SIG-M5 (cell line): ENCODE measurements around the gene SEC31A.
"Not testable (repeated sequence)": the region's sequence is repeated elsewhere in the genome, so short reads cannot be mapped to it uniquely, and the experiment has no call there.

Experiments used
- DNase-seq: peaks from one replicate; lab custom pipeline; 2025; lab: John Stamatoyannopoulos, UW

Gene SEC31A

DNA sequence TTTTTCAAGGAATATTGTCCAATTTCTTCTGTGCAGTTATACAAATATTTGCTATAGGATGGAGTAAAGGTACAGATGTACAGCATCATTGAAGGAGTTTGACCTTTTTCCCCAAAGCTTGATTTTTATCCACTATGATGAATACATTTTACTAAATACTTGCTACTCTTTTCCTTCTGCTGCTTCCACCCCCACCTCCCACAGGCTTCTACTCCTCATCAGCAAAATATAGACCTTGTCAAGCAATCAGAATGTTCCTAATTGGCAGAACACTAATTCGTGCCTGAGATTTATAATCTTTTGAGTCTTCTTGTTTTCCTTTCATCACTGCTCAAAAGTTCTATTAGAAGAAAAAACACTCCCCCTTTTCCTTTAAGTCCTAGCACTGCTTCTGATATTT lies 5.8 kb upstream of the SEC31A start:
- no peak for DNase-seq

DNA sequence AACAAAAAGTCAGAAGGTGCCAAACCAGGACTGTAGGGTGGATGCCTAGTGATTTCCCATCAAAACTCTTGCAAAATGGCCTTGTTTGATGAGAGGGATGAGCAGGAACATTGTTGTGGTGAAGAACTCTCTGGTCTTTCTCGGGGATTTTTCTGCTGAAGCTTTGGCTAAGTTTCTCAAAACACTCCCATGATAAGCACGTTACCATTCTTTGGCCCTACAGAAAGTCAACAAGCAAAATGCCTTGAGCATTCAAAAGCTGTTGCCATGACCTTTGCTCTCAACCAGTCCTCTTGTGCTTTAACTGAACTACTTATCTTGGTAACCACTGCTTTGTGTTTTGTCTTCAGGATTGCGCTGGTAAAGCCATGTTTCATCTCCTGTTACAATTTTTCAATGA lies 3.0 kb upstream of the SEC31A start:
- DNase-seq: no peak

DNA sequence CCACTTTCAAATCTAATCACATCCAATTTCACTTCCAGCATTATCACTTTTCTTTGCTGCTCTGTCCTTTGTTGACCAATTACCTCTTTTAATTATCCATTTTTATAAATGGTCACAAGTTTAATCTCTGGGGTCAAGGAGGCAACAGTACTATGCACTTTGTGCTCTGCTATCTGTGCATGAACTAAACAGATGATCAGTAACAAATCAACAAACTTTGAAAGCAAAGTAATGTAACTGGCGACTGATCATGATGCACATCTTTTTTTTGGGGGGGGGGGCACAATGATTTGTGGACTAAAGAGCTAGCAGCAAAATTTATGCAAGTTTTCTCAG lies 1.5 kb upstream of the SEC31A start:
- no peak for DNase-seq

DNA sequence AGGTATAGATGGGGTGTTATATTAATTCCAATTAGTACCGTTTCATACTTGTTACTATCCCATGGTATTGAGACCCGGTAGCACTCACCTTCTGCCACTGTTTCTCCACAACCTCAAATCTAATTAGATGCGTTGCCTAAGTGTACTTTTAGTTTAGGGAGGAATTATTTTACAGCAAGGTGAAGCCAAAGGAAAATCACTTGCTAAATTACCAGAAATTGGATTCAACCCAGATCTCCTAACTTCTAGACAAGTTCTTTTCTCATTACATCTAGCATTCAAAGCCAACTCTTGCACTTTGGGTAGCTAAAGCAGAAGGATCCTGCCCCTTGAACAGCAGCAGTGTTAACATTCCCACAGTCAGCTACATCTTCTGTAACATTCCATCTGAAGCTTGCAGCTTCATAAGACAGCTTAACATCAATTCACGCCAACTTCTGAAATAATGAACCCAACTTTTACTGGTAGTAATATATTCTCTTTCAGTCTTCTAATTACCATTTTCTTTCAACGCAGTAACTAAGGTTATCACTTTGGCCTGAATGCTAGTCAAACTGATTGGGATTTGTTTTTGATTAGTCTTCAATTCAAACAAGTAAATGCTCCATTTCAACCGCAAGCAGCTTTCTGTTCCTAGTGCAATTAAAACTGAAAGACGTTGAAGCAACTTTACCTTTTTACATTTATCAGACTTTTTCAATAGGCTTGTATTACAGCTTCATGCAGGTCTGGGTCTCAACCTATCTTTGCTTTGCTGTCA lies 934 bp upstream of the SEC31A start:
- no peak for DNase-seq

DNA sequence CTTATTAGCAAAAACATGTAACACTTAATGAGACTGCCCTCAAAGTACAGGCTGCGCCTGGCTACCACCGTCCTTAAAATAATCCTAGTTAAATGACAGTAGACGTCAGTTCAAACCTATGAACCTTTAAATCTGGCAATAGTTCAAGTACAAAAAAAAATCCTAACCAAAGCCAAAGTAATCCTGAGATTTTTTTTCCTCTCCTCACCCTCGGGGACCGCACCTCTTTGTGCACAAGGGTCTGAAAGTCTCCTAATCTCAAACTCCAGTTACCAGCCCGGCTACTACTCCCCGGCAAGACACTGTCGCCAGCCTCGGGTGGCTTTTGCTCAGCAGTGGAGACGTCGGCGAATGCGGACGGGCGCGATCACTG lies 439 bp downstream of the SEC31A start:
- DNase-seq: no peak

DNA sequence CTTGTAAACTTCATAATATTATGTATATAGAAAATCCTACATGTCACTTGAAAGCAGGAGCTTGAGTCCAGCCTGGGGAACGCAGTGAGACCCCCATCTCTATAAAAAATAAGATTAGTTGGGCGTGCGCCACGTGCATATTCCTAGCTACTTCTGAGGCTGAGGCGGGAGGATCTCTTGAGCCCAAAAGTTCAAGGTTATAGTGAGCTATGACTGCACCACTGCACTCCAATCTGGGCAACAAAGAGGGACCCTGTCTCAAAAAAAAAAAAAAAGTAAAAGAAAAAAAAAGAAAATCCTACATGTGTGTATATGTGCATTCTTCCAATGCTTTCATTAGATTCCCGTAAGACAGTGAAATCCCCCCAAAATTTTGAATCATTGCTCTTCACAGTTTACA lies 1.7 kb downstream of the SEC31A start:
- DNase-seq: no peak

DNA sequence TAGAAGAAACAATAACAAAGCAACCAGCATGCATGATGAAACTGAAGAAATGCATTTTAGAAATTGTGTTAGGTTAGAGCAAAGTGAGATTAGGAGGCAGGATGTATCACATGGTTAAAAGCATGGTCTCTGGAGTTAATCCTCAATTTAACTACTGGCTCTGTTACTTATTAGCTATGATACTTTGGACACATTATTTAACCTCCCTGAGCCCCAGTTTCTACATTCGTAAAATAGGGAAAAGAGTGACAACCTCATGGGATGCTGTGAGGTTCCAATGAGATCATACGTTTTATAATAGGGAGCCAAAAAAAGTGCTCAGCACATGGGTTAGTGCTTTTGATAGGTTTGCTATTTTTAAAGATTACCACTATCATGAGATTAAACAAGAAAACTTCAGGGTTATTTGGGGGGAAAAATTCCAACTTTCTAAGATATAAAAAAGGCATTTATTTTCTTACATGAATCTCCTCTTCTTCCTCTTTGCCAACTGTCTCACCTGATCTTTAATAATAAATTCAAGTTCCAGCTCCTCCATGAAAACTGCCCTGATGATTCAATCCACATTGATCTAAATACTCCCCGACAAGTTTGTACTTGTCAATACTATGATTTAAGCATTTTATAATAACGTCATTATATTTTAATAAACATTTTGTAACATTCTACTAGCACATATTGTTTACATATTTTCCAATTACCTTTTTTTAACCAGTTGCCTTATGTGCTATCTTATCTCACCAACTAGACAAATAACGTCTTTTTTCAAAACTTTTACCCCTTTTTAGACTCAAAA lies 4.6 kb downstream of the SEC31A start:
- DNase-seq: no peak

DNA sequence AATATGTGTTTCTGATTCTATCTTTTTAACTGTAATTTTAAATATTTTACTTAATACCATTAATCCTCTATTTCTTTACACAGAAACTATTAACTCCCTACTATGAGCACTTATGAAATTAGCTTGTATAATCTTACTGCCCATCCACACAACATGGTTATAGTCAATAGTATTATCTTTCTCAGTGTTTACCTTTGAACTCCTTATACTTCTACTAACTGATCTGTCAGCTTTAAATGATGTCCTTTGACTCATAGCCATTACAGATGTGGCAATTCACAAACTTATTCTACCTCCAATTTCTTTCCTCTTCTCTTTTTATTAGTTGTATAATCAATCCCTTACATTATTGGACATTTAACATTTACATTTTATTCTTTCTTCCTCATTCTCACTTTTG lies 5.5 kb downstream of the SEC31A start:
- no peak for DNase-seq

DNA sequence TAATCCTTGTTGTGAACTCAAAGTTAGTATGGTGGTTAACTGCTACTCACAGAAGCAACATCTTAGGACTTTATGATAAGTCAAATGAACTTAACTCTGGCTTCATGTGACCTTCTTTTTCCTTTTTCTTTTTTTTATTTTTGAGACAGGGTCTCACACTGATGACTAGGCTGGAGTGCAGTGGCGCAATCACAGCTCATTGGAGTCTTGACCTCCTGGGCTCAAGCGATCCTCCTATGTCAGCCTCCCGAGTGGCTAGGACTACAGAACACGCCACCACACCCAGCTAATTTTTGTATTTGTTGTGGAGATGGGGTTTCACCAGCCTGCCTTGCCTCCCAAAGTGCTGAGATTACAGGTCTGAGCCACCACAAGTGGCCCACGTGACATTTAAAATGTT lies 22.4 kb downstream of the SEC31A start:
- DNase-seq: no peak

DNA sequence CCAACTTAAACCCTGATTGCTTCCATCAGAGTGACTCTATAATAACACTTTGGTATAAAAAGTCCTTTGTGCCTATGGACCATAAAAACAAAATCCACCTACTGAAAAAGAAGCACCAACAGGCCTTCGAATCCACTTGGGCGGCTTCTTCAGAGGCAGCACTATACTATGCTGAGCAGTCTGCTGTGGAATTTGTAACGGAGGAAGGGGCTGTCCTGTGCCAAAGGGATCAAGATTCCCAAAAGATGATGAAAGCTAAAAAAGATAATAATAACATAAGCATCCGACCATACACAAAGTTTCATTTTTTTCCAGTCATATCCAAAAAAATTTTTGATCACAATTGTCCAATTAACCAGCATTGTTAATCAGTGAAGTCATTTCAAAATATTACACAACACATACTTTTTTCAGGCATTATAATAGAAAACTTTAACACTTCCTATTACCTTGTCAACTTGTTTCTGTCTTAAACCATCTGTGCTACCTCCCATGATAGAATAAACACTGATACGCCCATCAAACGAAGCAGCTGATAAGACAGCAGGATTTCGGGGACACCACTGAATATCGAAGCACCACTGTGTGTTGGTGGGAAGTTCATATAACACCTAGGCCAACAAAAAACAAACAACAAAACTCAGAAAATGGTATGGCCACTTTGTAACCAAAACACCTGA lies 24.1 kb downstream of the SEC31A start:
- DNase-seq: no peak

DNA sequence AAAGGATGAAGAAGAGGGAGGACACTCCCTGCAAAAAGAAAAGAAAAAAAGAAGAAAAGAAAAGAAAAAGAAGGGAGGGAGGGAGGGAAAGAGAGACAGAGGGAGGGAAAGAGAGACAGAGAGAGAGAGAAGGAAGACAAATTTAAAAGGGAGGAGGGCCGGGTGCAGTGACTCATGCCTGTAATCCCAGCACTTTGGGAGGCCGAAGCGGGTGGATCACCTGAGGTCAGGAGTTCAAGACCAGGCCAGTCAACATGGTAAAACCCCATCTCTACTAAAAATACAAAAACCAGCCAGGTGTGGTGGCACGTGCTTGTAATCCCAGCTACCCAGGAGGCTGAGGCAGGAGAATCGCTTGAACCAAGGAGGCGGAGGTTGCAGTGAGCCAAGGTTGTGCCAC lies 24.9 kb downstream of the SEC31A start:
- DNase-seq: not testable (repeated sequence)

DNA sequence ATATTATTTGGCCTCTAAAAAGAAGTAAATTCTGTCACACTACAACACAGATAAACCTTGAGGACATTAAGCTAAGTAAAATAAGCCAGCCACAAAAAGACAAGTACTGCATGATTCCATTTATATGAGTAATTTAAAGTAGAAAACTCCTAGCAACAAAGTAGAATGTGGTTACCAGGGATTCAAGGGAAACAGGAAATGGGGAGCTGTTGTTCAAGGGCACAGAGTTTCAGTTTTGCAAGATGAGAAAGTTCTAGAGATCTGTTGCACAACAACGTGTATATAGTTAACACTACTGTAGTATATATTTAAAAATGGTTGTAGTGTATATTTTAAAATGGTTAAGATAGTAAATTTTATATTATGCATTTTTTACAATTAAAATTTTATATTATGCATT lies 25.4 kb downstream of the SEC31A start:
- DNase-seq: peak; percentile 68

DNA sequence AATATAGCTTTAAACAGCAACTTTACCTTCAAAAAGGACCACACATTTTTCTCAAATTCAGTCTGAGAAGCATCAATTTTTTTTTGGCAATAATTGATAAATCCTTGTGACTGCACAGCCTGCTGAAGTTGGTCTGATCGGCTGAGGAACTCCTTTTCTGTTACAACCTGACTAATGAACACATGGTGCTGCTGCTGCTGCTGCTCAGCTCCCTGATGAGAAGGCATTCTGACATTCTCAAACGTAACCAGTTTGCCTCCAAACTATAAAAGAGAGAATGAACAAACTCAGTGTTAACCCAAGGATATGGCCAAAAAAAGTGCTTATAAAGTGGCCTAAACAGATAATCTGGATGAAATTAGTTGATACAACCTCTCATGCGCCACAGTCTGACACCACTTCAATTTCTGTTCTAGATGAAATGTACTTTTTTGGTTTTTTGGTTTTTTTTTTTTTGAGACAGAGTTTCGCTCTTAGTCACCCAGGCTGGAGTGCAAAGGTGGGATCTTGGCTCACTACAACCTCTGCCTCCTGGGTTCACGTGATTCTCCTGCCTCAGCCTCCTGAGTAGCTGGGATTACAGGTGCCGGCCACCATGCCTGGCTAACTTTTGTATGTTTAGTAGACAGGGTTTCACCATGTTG lies 26.5 kb downstream of the SEC31A start:
- no peak for DNase-seq

DNA sequence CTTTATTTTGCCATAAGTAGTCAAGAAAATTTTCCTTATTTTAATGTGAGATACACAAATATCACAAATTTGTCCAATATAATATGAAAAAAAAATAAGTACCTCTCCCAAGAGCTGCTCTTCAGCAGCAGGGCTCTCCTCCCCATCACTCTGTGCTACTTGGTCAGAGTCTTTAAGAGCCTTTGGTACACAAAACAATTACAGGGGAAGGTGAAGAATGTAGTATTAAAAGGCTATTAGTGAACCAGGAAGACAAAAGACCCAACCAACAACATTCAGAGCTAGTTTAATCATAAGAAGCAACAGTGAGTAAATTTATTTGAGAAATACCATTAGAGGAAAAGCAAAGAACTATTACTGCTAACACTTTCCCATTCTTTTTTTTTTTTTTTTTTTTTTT lies 29.4 kb downstream of the SEC31A start:
- DNase-seq: no peak

DNA sequence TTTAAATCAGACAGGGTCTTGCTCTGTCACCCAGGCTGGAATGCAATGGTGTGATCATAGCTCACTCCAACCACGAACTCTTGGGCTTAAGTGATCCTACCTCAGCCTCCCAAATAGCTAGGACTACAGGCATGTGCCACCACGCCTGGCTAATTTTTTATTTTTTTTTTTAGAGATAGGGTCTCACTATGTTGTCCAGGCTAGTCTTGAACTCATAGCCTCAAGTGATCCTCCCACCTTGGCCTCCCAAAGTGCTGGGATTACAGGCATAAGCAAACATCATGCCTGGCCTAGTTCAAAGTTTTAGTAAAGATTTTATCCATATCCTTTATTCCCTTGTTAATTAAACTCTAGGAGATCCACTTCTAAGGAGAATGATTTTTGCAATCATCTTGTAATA lies 30.5 kb downstream of the SEC31A start:
- DNase-seq: not testable (repeated sequence)

DNA sequence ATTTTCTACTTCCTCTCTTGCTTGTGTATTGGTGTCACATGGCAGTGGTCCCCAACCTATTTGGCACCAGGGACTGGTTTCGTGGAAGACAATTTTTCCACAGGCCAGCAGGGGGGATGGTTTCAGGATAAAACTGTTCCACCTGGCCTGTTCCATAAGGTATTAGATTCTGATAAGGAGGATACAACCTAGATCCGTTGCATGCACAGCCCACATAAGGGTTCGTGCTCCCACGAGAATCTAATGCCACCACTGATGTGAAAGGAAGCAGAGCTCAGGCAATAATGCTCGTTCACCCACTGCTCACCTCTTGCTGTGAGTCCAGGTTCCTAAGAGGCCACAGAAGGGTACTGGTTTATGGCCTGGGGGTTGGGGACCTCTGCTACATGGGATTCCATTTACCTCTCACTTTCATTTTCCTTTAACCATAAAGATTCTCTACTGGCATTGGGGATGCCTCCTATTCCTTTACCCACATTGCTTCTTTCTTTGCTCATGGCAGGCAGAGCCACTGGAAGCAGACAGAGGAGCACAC lies 38.1 kb downstream of the SEC31A start:
- DNase-seq: no peak

DNA sequence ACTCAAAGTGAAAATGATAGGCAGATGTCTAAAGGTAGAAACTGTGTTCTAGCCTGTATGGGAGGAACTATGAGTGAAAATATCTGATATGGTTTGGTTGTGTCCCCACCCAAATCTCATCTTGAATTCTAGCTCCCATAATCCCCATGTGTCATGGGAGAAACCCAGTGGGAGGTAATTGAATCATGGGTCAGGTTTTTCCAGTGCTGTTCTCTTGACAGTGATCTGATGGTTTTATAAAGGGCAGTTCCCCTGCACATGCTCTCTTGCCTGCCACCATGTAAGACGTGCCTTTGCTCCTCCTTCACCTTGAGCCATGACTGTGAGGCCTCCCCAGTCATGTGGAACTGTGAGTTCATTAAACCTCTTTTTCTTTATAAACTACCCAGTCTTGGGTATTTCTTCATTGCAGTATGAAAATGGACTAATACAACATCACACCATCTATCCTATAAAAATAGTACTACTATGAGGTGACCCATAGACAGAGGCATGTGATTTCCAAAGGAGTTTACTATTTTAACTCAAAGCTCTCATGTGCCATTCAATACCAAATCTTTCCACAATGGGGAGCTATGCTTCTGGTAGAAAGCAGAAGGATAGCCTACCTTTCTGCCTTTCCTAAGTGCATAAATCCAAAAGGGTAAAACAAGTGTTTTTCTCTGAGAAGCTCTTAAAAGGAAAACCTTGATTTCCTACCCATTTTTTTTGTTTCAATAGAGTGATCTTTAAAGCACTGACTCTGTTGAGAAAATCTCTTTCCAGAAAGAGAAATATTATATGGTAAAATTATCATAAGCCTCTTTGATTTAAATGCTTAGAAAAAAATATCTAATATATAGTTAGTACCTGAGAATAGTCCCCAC lies 38.8 kb downstream of the SEC31A start:
- no peak for DNase-seq

DNA sequence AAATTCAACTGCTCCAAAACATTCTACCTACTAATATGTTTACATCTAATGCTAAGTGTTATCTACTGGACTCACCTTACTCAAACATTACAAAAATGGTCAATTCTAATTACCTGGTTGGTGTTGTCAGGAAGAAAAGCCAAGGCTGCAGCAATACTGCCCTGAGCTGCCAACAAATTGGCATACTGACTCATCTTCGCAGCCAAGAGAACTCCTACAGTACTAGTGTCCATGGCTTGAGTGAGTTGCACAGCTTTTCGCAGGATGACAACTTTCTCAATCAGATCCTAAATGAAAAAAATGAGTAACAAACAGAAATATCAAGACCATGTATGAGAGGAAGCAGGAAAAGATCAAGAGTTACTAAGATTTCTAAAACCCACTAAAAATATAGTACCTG lies 39.6 kb downstream of the SEC31A start:
- DNase-seq: no peak

DNA sequence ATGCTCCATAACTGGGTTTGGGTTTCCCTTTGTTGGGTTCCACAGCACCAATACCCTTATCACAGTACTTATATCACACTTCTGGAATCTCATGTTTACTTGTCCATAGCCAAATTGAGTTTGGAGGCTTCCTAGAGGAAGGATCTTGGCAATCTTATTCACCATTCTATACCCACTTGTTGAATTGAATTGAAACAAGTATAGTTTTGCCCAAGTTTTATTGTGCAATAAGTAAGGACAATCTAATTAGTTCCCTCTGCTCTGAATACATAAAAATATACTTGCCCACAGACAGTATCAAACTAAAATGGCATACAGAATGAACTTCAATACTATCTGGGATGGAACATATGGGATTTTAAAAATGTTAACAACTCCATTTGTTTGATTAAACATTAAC lies 40.3 kb downstream of the SEC31A start:
- DNase-seq: no peak

DNA sequence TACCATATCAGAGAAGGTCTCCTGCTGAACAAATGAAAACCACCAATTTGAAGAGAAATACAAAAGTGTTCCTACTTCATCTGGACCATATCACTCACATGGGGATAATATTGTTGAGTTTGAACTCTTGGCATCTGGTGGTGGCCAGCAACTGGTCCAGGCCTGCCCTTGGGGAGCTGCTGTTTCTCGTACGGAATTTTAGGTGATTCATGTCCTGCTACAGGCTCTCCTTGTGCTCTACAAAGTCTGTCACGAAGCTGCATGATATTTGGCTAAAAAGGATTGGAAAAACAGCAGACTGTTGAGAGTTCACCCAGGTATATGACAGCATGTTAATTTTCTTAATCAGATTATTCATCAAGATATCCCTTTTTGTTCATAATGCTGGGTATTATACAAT lies 42.2 kb downstream of the SEC31A start:
- no peak for DNase-seq

DNA sequence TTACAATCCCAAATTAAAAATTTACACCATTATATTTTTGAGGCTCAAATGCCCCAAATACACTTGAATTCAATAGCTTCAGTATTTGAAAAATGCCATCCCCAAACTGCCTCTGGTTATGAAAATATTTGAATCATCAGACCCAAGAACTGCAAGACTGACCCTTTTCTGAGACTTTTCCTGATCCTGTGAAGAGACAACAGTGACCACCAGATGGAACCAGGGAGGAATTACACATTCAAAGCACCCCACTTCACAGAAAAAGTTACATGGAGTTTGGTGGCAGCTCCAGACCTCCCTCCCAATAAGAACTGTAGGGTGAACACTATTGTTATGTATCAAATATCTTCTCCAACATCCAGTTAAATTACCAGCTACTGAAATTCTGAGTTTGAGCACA lies 48.4 kb downstream of the SEC31A start:
- no peak for DNase-seq

DNA sequence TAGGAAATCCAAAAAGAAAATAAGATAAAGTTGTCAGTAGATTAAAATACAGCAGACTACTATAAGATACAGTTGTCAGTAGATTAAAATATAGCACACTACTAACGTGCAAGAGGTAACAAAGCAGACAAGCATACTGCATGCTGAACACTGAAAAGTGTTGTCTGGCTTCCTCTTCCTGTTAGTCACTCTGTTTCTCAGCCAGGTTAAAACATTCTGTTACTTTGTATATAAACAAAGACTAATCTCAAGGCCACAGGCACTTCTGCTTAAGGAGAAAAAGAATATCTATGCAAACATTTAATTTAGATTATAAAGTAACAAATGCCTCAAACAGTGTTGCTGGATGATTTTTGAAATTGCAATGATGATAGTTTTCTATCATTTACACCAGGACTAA lies 51.3 kb downstream of the SEC31A start:
- no peak for DNase-seq
